ENCODE measurements around the gene WNT11.

DNA sequence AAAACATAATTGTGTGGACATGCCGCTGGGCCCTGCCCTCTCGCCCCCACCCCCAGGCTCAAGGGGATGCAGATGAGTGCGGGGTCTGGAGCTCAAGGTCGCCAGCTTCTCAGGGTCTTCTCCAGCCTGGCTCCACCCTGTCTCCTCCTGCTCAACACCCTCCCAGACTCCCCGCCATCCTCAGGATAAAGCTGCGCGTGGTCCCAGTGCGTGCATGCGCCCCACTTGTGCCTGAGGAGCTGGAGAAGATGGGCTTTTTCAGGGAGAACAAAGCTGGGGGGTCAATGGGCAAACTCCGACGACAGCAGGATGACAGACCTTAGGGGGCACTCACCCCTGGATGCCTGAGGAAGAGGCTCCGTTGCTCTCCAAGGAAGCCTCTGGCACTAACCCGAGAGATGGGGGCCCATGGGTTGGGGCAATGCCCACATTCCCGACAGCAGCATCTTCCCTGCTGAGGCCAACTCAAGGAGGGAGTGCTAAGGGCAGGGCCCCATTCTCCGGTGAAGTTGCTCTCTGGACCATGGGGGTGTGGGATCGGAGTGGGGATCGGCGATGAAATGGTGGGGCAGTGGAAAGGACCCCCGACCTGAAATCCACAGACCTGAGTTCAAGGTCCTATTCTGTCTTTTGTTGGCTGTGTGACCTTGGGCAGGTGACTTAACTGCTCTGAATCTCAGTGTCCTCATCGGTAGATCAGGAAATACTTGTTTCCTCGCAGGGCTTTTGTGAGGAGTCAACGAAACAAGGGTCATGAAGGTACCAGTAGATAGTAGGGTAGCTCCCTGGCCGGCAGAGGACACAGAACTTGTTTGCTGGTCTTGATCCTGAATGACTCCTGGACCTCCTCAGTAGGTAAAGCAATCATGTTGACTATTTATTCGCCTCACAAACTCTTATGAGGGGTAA lies 47.7 kb downstream of the WNT11 start:
- TF ChIP-seq GATA2 (IDR thresholded peaks at IDR 0.05; ENCODE audit: low read depth, low read length), result no peak
- TF ChIP-seq GATA3 (IDR thresholded peaks at IDR 0.05; ENCODE audit: low read depth, low read length), result no peak
